Spleen (tissue), 7 donors: ENCODE measurements around the gene C22orf31.

Experiments used
- POLR2AphosphoS5 ChIP-seq, 3 donors: sonication (generic); formaldehyde crosslinking; IDR thresholded peaks; one replicate each; pipeline ENCODE4 v1.5.1; 2017; ENCODE audit warnings: antibody characterized with exemption in 3 of 3
- TF ChIP-seq, protein P1 (sequence below), 11 experiments: fragments of 200-600 bp in 7 of 11; fragments of 450-650 bp in 4 of 11; sonication (generic) in 4 of 11; IDR thresholded peaks in 8 of 11; conservative IDR thresholded peaks in 3 of 11; 1 replicate in 7 of 11; 2 replicates in 4 of 11; pipeline versions ENCODE4 v1.4.0 to v1.8.0; 2016 to 2021; ENCODE audit warnings: antibody characterized with exemption in 11 of 11, inconsistent platforms in 4 of 11, mild to moderate bottlenecking in 1 of 11
- donor health status: DM: no; HTN: no; CAD: no; lungs with moderate emphysema.
- donor health status: DM: no; HTN: no; CAD: no.
- donor health status: DM: no; HTN: no; CAD: no.

DNA sequence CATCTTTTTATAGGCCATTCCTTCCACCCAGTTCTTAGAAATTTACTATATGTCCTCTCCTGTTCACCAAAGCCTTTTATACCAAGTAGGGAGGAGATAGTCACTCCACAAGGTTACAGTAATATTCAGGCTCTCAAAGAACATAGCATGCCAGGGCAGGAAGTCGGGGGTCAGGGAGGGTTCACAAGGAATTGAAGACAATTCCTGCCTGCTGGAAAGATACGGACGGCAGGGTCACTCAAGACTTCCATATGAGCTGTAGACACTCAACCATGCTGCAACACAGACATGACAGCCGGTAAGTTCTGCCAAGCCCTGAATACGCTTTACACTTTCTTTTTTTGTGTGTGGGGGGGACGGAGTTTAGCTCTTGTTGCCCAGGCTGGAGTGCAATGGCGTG lies 700 bp downstream of the C22orf31 start:
- TF ChIP-seq, protein P1, sequence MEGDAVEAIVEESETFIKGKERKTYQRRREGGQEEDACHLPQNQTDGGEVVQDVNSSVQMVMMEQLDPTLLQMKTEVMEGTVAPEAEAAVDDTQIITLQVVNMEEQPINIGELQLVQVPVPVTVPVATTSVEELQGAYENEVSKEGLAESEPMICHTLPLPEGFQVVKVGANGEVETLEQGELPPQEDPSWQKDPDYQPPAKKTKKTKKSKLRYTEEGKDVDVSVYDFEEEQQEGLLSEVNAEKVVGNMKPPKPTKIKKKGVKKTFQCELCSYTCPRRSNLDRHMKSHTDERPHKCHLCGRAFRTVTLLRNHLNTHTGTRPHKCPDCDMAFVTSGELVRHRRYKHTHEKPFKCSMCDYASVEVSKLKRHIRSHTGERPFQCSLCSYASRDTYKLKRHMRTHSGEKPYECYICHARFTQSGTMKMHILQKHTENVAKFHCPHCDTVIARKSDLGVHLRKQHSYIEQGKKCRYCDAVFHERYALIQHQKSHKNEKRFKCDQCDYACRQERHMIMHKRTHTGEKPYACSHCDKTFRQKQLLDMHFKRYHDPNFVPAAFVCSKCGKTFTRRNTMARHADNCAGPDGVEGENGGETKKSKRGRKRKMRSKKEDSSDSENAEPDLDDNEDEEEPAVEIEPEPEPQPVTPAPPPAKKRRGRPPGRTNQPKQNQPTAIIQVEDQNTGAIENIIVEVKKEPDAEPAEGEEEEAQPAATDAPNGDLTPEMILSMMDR (IDR thresholded peaks at IDR 0.05 in 8 of 11, conservative IDR thresholded peaks at IDR 0.05 in 3 of 11), result no peak
- no peak for TF ChIP-seq POLR2AphosphoS5 (IDR thresholded peaks at IDR 0.05)
